ENCODE measurements around the gene DOLK. TPM values are rescaled to one million over a fixed set of nuclear protein-coding genes. Genes with fewer than 3 reads are reported as not detected.

Gene DOLK
- total RNA-seq, 4 donors from 2014 or later: 12.8 to 21.2 (median 16.2) TPM

- DNase-seq: no peak
- WGBS, 2 donors: 71 to 96% methylated on average over 4 to 7 of the region's 18 CpGs
- Histone ChIP-seq H3K36me3 (peaks cover 0 to 61% (median 8%) of the 10 kb centered on the region in 3 donors), H3K27me3 (no peaks in the 10 kb centered on the region), H3K27ac (peak overlapping the region; percentile 91 to 100 (median 97)), H3K4me1 (peaks cover 58 to 100% (median 59%) of the 10 kb centered on the region in 3 donors), H3K9me3 (no peaks in the 10 kb centered on the region), H3K4me3 (no peak overlapping the region)
- intact Hi-C loops (cut with DNase I): no loop called here
- TF ChIP-seq POLR2A (IDR thresholded peaks at IDR 0.05) (no peak), CTCF (IDR thresholded peaks at IDR 0.05) (no peak)
These were observed 48.4 kb downstream of the DOLK start for GRCh38 chr9:128898845-128899565.

GRCh38 chr9:128898382-128898781 lies 49.0 kb downstream of the DOLK start:
- H3K4me1 ChIP-seq: peaks cover 54 to 100% (median 58%) of the 10 kb centered on the region in 3 donors
- DNase-seq: no peak
- no peak overlapping the region for H3K4me3 ChIP-seq
- 36 to 52% methylated on average over 4 to 5 of the region's 5 CpGs for WGBS, 2 donors
- peak overlapping the region; percentile 91 to 100 (median 97) for H3K27ac ChIP-seq
- intact Hi-C loops (cut with DNase I): no loop called here
- H3K36me3 ChIP-seq: peaks cover 0 to 67% (median 8%) of the 10 kb centered on the region in 3 donors
- no peaks in the 10 kb centered on the region for H3K9me3 ChIP-seq
- H3K27me3 ChIP-seq: no peaks in the 10 kb centered on the region
- TF ChIP-seq CTCF (IDR thresholded peaks at IDR 0.05) (no peak), POLR2A (IDR thresholded peaks at IDR 0.05) (no peak)

GRCh38 chr9:128895556-128895955 lies 51.8 kb downstream of the DOLK start:
- H3K4me1 ChIP-seq: peaks cover 50 to 100% (median 61%) of the 10 kb centered on the region in 3 donors
- no peaks in the 10 kb centered on the region for H3K9me3 ChIP-seq
- peak overlapping the region; percentile 12 to 100 (median 62) for H3K27ac ChIP-seq
- peaks cover 0 to 76% (median 8%) of the 10 kb centered on the region in 3 donors for H3K36me3 ChIP-seq
- 66 to 73% methylated on average over 3 to 4 of the region's 4 CpGs for WGBS, 2 donors
- H3K4me3 ChIP-seq: no peak overlapping the region
- intact Hi-C loops (cut with DNase I): no loop called here
- DNase-seq: no peak
- TF ChIP-seq CTCF (IDR thresholded peaks at IDR 0.05) (no peak), POLR2A (IDR thresholded peaks at IDR 0.05) (no peak)
- H3K27me3 ChIP-seq: no peaks in the 10 kb centered on the region

Other genes with a start within 250 kb of the DOLK start
- 1 to 10 TPM; 2.3 to 6.2 (median 3.2) TPM for gene PKN3, start 245.1 kb downstream of the DOLK start, total RNA-seq
- 10 to 100 TPM; 51.5 to 99.4 (median 77.1) TPM for gene ZDHHC12, start 223.5 kb downstream of the DOLK start, total RNA-seq
- gene ZER1, start 175.7 kb downstream of the DOLK start, total RNA-seq: 10 to 100 TPM; 20.1 to 51.4 (median 29.0) TPM
- gene TBC1D13, start 160.3 kb downstream of the DOLK start, total RNA-seq: 10 to 100 TPM in 3 of 4 donors, 1 to 10 TPM in 1; 9.6 to 17.9 (median 16.7) TPM
- 10 to 100 TPM; 21.2 to 40.1 (median 36.5) TPM for gene ENDOG, start 129.1 kb downstream of the DOLK start, total RNA-seq
- 10 to 100 TPM; 14.0 to 29.2 (median 20.5) TPM for gene SPOUT1, start 117.8 kb downstream of the DOLK start, total RNA-seq
- gene KYAT1, start 65.7 kb downstream of the DOLK start, total RNA-seq: 1 to 10 TPM; 4.0 to 9.4 (median 5.7) TPM
- 100 to 1,000 TPM in 3 of 4 donors, 10 to 100 TPM in 1; 70.0 to 153 (median 122) TPM for gene LRRC8A, start 65.5 kb downstream of the DOLK start, total RNA-seq
- gene PHYHD1, start 26.6 kb downstream of the DOLK start, total RNA-seq: 10 to 100 TPM in 3 of 4 donors, 1 to 10 TPM in 1; 3.7 to 34.0 (median 23.0) TPM
- gene NUP188, start 96 bp upstream of the DOLK start, total RNA-seq: 10 to 100 TPM; 61.0 to 78.6 (median 67.1) TPM
- 100 to 1,000 TPM in 2 of 4 donors, 10 to 100 TPM in 2; 70.3 to 169 (median 113) TPM for gene SH3GLB2, start 80.7 kb upstream of the DOLK start, total RNA-seq
- 10 to 100 TPM; 27.5 to 49.3 (median 29.8) TPM for gene MIGA2, start 89.0 kb upstream of the DOLK start, total RNA-seq
- 10 to 100 TPM in 3 of 4 donors, 1 to 10 TPM in 1; 9.7 to 23.0 (median 19.3) TPM for gene DOLPP1, start 133.5 kb upstream of the DOLK start, total RNA-seq
- 10 to 100 TPM; 25.3 to 61.5 (median 44.9) TPM for gene CRAT, start 163.2 kb upstream of the DOLK start, total RNA-seq
- 100 to 1,000 TPM in 1 of 4 donors, 10 to 100 TPM in 3; 59.1 to 110 (median 80.6) TPM for gene PTPA, start 163.8 kb upstream of the DOLK start, total RNA-seq
- 1 to 10 TPM; 6.1 to 8.7 (median 7.2) TPM for gene IER5L, start 230.7 kb upstream of the DOLK start, total RNA-seq